HEK293 (cell line): ENCODE measurements around the gene MZT2B.
"Not testable (repeated sequence)": the region's sequence is repeated elsewhere in the genome, so short reads cannot be mapped to it uniquely, and the experiment has no call there.

Experiments used
- CTCF ChIA-PET: fragments of 350-600 bp; formaldehyde crosslinking; extraction: SDS; loops from one replicate; lab custom pipeline; 2021; ENCODE audit warnings: antibody characterized with exemption; lab: Yijun Ruan, JAX
- POLR2A ChIA-PET: fragments of 300-600 bp; formaldehyde crosslinking; extraction: SDS; loops from one replicate; lab custom pipeline; 2020; ENCODE audit warnings: antibody characterized with exemption, inconsistent platforms; lab: Yijun Ruan, JAX
- H3K27ac ChIP-seq: fragments of 200-500 bp; sonication (Bioruptor generic); 2 replicates; pipeline ENCODE4 v1.5.1; 2014; ENCODE audit warnings: low read depth, low read length, control low read depth, inconsistent platforms; ENCODE audit errors: extremely low read depth
- H3K36me3 ChIP-seq, 2 experiments: fragments of 200-500 bp in 1 of 2; sonication (Bioruptor generic) in 1 of 2; 1 replicate in 1 of 2; 2 replicates in 1 of 2; pipeline ENCODE4 v1.5.1; 2014 to 2017; ENCODE audit warnings: inconsistent platforms in 2 of 2, low read length in 2 of 2; ENCODE audit not compliant: control insufficient read depth in 2 of 2, insufficient read depth in 1 of 2
- H3K4me1 ChIP-seq: fragments of 200-500 bp; sonication (Bioruptor generic); 2 replicates; pipeline ENCODE4 v1.5.1; 2014; ENCODE audit warnings: mild to moderate bottlenecking, low read length, inconsistent platforms; ENCODE audit not compliant: control insufficient read depth, insufficient read depth
- H3K4me3 ChIP-seq: 2 replicates; pipeline ENCODE4 v1.5.1; 2011; ENCODE audit warnings: low read depth, mild to moderate bottlenecking, control low read depth, low read length, moderate library complexity
- H3K9me3 ChIP-seq: fragments of 200-500 bp; sonication (Bioruptor generic); 2 replicates; pipeline ENCODE4 v1.5.1; 2014; ENCODE audit warnings: low read depth, low read length, inconsistent platforms; ENCODE audit not compliant: control insufficient read depth, insufficient read depth
- FEZF1 ChIP-seq: fragments of 450-650 bp; formaldehyde crosslinking; IDR thresholded peaks from 2 replicates; pipeline ENCODE4 v1.5.1; 2016; ENCODE audit warnings: missing biosample characterization, missing genetic modification characterization
- GLI4 ChIP-seq: fragments of 450-650 bp; formaldehyde crosslinking; IDR thresholded peaks from 2 replicates; pipeline ENCODE4 v1.5.1; 2016; ENCODE audit warnings: missing biosample characterization, missing genetic modification characterization
- RBAK ChIP-seq: fragments of 450-650 bp; formaldehyde crosslinking; IDR thresholded peaks from 2 replicates; pipeline ENCODE4 v1.5.1; 2016; ENCODE audit warnings: missing biosample characterization, missing genetic modification characterization
- SP3 ChIP-seq: fragments of 450-650 bp; formaldehyde crosslinking; IDR thresholded peaks from 2 replicates; pipeline ENCODE4 v1.5.1; 2016; ENCODE audit warnings: missing biosample characterization, missing genetic modification characterization
- TCF7L2 ChIP-seq: IDR thresholded peaks from 2 replicates; pipeline ENCODE4 v1.6.1; 2011; ENCODE audit warnings: low read depth, mild to moderate bottlenecking, inconsistent platforms, low read length, moderate library complexity, borderline replicate concordance
- ZNF416 ChIP-seq: fragments of 450-650 bp; formaldehyde crosslinking; IDR thresholded peaks from 2 replicates; pipeline ENCODE4 v1.5.1; 2016; ENCODE audit warnings: missing biosample characterization, missing genetic modification characterization
- ZNF426 ChIP-seq: fragments of 450-650 bp; formaldehyde crosslinking; IDR thresholded peaks from 2 replicates; pipeline ENCODE4 v1.5.1; 2017; ENCODE audit warnings: missing biosample characterization, missing genetic modification characterization, mild to moderate bottlenecking, inconsistent platforms, moderate library complexity
- ZNF560 ChIP-seq: fragments of 450-650 bp; formaldehyde crosslinking; IDR thresholded peaks from 2 replicates; pipeline ENCODE4 v1.5.1; 2017; ENCODE audit warnings: missing biosample characterization, missing genetic modification characterization, borderline replicate concordance
- ZNF561 ChIP-seq: fragments of 450-650 bp; IDR thresholded peaks from 2 replicates; pipeline ENCODE4 v1.5.1; 2018; ENCODE audit warnings: missing biosample characterization, missing genetic modification characterization, borderline replicate concordance
- ZNF596 ChIP-seq: fragments of 450-650 bp; IDR thresholded peaks from 2 replicates; pipeline ENCODE4 v1.5.0; 2018; ENCODE audit warnings: missing biosample characterization, mild to moderate bottlenecking, missing genetic modification characterization, moderate library complexity
- TF ChIP-seq, protein P1 (sequence below): fragments of 450-650 bp; formaldehyde crosslinking; IDR thresholded peaks from 2 replicates; pipeline ENCODE4 v1.5.1; 2016; ENCODE audit warnings: missing biosample characterization, missing genetic modification characterization
- TF ChIP-seq, protein P2 (sequence below): fragments of 450-650 bp; formaldehyde crosslinking; IDR thresholded peaks from 2 replicates; pipeline ENCODE4 v1.5.1; 2016; ENCODE audit warnings: missing biosample characterization, missing genetic modification characterization, low read depth

The MZT2B gene

DNA sequence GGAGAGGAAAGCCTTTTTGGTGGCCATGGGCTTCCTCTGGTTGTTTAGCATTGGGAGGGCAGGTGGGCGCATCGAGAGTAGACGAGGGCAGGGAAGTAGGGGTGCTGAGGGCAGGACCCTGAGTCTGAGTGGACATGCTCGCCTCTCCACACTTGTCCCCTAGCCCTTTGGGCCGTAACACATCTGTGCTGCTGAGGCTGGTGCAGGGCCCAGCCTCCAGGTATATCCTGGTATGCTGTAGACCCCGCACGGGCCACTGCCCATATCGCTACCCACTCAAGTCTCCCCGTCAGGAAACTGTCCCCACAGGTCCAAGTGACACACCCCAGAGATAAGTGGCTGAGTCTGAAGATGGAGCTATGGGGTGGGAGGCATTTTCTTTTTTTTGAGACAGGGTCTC, 23.4 kb upstream of the MZT2B start (continued):
- no peak for TF ChIP-seq FEZF1 (tag by site-specific recombination)

DNA sequence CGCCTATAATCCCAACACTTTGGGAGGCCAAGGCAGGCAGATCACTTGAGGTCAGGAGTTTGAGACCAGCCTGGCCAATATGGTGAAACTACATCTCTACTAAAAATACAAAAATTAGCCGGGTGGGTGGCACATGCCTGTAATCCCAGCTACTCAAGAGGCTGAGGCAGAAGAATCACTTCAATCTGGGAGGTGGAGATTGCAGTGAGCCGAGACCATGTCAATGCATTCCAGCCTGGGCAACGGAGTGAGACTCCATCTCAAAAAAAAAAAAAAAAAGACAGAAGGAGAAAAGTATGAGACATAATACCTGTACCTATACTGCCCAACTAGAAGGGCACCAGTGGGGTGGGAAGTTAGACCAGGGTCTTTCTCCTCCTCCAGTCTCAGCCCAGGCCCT, 22.7 kb upstream of the MZT2B start:
- H3K36me3 ChIP-seq, result peaks cover 7 to 84% of the 10 kb centered on the region in 2 experiments; a peak in 2 of 3 replicates
- H3K9me3 ChIP-seq, H3K27ac ChIP-seq, H3K4me1 ChIP-seq, CTCF ChIA-PET, H3K4me3 ChIP-seq: not testable (repeated sequence)
- POLR2A ChIA-PET, result interaction anchor here (1.3 kb wide), 1 partner anchor 11 kb away, joined by 4 read pairs; no protein-coding TSS in a partner anchor

DNA sequence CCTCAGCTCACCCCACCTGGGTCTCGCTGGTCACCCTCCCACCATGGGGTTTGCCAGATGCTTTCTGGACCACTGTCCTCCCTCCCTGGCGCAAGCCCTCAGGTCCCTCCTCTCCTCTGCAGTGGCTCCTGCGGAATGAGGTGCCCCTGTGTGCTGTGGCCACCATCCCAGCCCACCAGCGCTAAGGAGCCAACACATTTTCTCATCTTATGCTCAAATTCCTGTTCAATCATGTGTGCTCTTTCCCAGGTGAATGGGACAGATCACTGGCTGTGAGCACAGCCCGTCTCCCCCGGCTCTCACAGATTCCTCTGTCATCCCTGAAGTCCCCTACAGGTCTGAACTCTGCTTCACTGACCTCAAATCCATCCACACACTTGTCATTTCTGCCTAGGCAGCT, 21.9 kb upstream of the MZT2B start:
- H3K4me1 ChIP-seq, result no peaks in the 10 kb centered on the region
- H3K9me3 ChIP-seq, result no peaks in the 10 kb centered on the region
- CTCF ChIA-PET, result no interaction called here
- no peak overlapping the region for H3K27ac ChIP-seq
- POLR2A ChIA-PET, result interaction anchor here (1.3 kb wide), 1 partner anchor 11 kb away, joined by 4 read pairs; no protein-coding TSS in a partner anchor
- peaks cover 10 to 83% of the 10 kb centered on the region in 2 experiments; a peak in 2 of 3 replicates for H3K36me3 ChIP-seq
- H3K4me3 ChIP-seq, result no peak overlapping the region
- TF ChIP-seq ZNF560 (tag by site-specific recombination) (no peak), TCF7L2 (no peak), ZNF561 (tag by site-specific recombination) (no peak), GLI4 (tag by site-specific recombination) (no peak), ZNF596 (no peak), RBAK (no peak), ZNF426 (tag by site-specific recombination) (no peak), SP3 (tag by site-specific recombination) (no peak), ZNF416 (tag by site-specific recombination) (no peak)
- TF ChIP-seq, protein P1, sequence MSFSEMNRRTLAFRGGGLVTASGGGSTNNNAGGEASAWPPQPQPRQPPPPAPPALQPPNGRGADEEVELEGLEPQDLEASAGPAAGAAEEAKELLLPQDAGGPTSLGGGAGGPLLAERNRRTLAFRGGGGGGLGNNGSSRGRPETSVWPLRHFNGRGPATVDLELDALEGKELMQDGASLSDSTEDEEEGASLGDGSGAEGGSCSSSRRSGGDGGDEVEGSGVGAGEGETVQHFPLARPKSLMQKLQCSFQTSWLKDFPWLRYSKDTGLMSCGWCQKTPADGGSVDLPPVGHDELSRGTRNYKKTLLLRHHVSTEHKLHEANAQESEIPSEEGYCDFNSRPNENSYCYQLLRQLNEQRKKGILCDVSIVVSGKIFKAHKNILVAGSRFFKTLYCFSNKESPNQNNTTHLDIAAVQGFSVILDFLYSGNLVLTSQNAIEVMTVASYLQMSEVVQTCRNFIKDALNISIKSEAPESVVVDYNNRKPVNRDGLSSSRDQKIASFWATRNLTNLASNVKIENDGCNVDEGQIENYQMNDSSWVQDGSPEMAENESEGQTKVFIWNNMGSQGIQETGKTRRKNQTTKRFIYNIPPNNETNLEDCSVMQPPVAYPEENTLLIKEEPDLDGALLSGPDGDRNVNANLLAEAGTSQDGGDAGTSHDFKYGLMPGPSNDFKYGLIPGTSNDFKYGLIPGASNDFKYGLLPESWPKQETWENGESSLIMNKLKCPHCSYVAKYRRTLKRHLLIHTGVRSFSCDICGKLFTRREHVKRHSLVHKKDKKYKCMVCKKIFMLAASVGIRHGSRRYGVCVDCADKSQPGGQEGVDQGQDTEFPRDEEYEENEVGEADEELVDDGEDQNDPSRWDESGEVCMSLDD (tag by site-specific recombination), result no peak
- TF ChIP-seq, protein P2, sequence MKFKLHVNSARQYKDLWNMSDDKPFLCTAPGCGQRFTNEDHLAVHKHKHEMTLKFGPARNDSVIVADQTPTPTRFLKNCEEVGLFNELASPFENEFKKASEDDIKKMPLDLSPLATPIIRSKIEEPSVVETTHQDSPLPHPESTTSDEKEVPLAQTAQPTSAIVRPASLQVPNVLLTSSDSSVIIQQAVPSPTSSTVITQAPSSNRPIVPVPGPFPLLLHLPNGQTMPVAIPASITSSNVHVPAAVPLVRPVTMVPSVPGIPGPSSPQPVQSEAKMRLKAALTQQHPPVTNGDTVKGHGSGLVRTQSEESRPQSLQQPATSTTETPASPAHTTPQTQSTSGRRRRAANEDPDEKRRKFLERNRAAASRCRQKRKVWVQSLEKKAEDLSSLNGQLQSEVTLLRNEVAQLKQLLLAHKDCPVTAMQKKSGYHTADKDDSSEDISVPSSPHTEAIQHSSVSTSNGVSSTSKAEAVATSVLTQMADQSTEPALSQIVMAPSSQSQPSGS (tag by site-specific recombination), result no peak

DNA sequence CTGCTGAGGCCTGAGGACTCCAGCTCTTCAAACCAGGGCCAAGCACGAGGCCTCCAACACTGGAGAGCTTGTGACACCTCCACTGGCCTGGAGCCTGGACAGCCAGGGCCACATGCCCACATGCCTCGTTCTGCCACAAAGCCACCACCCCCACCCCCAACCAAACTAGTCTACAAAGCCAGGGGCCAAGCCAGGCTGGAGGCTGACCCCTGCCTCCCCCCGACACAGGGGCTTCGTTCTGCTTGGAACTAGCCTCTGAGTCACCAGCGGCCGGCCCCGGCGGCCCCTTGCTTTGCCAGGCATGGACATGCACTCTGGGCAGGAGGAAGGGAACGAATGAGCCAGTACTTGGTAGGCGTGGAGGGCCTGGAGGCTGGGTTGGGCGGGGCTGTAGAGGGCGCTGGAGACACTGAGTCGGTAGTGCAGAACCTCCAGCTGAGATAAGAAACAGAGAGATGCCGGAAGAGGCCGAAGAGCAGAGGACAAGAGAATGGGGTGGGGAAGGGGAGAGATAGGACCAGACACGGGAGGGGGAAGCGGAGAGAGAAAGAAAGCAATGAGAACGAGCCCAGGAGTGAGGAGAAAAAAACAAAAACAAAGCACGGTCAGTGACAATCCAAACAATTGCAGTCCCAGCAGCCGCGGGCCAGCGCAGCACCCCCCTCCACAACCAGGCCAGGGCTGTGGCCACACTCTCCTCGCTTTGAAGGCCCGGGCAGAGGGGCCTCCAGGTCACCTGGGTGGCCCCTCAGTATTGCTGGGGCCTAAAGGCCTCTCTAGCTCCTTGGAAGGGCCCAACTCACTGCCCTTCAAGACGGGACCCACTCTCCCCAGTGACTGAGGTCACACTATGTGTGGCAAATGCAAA, 21.0 kb upstream of the MZT2B start:
- H3K36me3 ChIP-seq, result peaks cover 18 to 83% of the 10 kb centered on the region in 2 experiments; a peak in 2 of 3 replicates
- H3K4me1 ChIP-seq, CTCF ChIA-PET, POLR2A ChIA-PET, H3K4me3 ChIP-seq, H3K27ac ChIP-seq, H3K9me3 ChIP-seq: not testable (repeated sequence)

DNA sequence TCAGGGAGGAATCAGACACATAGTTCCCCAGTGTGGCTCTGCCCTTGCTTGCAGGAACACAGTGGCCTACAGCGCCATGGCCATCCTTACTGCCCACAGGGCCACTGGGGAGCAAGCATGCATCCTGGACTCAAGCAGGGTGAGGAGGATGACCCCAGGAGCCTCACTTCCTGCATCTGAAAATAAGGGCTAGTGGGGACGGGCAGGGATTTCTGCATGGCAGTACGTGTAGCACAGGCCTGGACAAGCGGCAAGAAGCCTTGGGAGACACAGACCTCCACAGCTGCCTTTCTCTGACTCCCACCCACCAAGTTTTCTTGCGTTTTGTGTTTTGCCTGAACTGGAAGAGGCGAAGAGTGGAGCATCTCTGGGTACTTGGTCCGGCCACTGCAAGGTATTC, 19.6 kb upstream of the MZT2B start:
- CTCF ChIA-PET, H3K4me1 ChIP-seq, POLR2A ChIA-PET, H3K27ac ChIP-seq, H3K4me3 ChIP-seq, H3K9me3 ChIP-seq: not testable (repeated sequence)
- peaks cover 20 to 85% of the 10 kb centered on the region in 2 experiments; a peak in 2 of 3 replicates for H3K36me3 ChIP-seq
